Stimulated activated CD8-positive, alpha-beta memory T cell treated with anti-CD3 and anti-CD28 coated beads, Interleukin-4, amount 100 ng/mL, for 1 hour (primary cell): ENCODE results near the gene NDFIP1.
"Not testable (repeated sequence)": the region's sequence is repeated elsewhere in the genome, so short reads cannot be mapped to it uniquely, and the experiment has no call there.

Experiments used
- DNase-seq, 2 donors: peaks; one replicate each; pipeline ENCODE4 v3.0.0-alpha.2; 2020; ENCODE audit warnings: low read depth in 2 of 2, low spot score in 1 of 2

NDFIP1 gene, protein sequence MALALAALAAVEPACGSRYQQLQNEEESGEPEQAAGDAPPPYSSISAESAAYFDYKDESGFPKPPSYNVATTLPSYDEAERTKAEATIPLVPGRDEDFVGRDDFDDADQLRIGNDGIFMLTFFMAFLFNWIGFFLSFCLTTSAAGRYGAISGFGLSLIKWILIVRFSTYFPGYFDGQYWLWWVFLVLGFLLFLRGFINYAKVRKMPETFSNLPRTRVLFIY

DNA sequence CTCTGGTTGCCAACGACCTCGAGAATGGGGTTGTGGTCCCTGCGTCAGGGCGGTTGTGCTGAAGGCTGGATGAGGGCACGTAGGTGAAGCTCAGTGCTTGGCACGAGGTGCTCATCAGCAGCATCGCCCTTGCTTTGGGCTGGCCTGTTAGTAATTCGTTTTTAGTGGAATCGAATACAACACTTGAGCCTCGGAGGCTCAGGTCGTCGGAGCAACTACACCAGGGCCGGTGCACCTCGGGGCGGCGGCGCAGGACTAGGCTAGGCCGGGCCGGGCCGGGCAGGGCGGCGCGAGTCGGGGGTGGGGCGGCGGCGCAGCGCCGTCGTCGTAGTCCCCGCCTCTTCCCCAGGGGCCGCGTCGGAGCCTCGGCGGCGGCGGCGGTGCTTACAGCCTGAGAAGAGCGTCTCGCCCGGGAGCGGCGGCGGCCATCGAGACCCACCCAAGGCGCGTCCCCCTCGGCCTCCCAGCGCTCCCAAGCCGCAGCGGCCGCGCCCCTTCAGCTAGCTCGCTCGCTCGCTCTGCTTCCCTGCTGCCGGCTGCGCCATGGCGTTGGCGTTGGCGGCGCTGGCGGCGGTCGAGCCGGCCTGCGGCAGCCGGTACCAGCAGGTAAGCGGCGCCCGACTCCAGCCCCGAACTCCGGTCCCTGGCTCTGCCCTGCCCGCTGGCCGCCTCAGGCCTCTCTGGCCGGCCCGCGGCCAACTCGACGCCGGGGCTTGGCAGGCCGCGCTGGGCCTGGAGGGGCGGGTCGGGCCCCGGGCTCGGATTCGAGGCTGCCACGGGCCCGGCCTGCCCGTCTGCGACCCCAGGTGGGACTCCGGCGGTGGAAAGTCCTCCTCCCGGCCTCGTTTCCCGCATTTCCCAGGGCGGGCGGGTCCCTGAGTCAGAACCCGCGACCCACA, at the start of gene NDFIP1:
Gene NDFIP1, plus strand, starts transcription at position 348 of the 899 bp plus-strand sequence. Its CDS starts 196 bp downstream, at position 544.
- DNase-seq, result peak; percentile 60 to 72

DNA sequence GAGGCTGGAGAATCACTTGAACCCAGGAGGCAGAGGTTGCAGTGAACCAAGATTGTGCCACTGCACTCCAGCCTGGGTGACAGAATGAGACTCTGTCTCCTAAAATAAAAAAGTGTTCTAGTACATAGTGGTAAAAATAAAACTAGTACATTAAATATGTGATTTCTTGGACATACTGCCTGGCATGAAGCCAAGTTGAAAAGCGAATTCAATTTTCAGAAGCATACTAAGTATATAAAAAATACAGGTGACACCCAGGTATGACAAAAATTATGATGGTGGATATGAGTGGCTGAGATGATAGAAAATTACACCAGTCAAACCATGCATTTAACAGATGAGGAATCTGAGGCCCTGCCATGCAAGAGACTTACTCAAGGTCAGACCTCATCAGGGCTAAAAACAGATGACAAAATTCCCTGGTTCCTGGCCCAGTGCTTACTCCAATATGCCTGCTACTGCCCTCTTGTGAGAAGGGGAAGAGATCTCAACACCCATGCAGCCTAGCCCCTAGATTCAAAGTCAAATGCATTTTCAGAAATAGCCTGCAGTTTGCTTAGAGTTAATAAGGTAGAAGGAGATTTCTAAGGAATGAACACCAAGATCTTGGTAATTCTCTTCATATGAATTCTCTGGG, 49.2 kb upstream of the NDFIP1 start:
- DNase-seq, result no peak

GRCh38 chr5:142063376-142063775, 45.2 kb upstream of the NDFIP1 start:
- no peak for DNase-seq

DNA sequence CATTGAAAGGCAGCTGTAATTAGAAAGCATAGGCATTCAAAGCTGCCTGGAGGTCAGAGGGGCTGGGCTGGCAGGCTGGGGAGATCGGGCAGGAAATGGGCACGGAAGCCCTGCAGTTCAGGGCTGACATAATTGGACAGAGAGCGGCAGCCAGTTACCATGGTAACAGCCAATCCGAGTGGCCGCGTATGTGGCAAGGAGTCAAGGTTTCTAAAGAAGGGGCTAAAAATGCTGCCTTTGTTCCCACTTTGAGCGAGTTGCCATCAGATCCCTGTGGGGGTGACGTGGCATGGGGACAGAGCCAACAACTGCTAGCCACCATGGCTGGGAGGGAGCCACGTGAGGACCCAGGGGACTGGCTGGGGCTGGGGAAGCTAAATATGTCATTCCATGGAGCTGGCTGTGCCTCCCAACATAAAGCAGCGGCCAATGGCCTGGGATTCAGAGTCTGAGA, 44.7 kb upstream of the NDFIP1 start:
- no peak for DNase-seq

GRCh38 chr5:142065273-142065672, 43.3 kb upstream of the NDFIP1 start:
- DNase-seq, result no peak

- DNase-seq, result no peak
These were observed 38.8 kb upstream of the NDFIP1 start for GRCh38 chr5:142069606-142070399.

DNA sequence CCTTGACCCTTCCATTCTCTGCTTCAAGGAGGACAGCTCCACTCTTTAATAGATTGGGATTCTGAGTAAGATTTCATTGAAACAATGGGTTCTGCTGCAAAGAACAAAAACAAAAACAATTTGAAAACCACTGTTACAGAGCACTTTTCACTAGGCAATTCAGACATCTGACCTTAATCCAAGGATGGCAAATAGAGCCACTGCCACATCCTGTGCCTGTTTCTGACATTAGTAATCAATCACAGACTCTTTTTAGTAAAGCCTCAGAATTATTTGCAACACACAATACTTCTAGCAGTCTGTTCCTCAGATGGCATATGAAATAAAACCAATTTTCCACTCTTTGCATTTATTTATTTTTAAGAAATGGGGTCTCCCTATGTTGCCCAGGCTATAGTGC, 37.8 kb upstream of the NDFIP1 start:
- no peak for DNase-seq

- DNase-seq, result no peak
These were observed 36.1 kb upstream of the NDFIP1 start for GRCh38 chr5:142072488-142072887.

- DNase-seq, result no peak
These were observed 35.1 kb upstream of the NDFIP1 start for GRCh38 chr5:142073362-142073988.

- no peak for DNase-seq
These were observed 34.6 kb upstream of the NDFIP1 start for GRCh38 chr5:142074006-142074405.

GRCh38 chr5:142078221-142078620, 30.4 kb upstream of the NDFIP1 start:
- DNase-seq, result no peak

DNA sequence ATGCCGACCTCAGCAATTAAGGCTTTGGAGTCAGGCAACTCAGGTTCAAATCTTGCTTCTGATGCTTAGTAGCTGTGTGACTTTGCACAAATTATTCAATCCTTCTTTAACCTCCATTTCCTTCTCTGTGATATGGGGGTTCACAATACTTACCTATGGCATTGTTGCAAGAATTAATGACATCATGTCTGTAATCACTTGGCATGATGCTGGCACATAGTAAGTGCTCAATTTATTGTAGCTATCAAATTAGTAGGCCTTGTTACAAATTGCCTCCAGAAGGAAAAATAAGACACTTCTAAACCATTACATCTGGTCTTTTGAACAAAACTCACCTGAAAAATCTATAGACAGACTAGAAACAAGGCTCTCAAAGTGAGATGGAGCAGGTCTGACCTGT, 29.9 kb upstream of the NDFIP1 start:
- DNase-seq, result no peak

- no peak for DNase-seq
These were observed 29.3 kb upstream of the NDFIP1 start for GRCh38 chr5:142079306-142079721.

DNA sequence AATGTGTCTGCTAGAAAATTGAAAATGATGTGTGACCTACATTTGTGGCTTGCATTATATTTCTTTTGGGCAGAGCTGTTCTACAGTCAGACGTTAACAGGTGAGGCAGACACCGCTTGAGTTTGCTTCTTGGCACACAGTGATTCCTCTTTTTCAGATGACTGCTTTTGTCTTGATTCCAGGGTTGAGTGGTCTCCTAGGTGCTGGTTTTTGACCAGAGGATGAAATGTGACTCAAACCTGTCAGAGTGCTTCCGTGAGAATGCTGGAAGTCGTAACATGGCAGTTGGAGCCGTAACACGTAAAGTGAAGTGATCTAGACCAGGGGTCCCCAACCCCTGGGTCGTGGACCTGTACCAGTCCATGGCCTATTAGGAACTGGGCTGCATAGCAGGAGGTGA, 28.3 kb upstream of the NDFIP1 start:
- no peak for DNase-seq

- DNase-seq, result no peak
These were observed 26.3 kb upstream of the NDFIP1 start for GRCh38 chr5:142082182-142082781.

DNA sequence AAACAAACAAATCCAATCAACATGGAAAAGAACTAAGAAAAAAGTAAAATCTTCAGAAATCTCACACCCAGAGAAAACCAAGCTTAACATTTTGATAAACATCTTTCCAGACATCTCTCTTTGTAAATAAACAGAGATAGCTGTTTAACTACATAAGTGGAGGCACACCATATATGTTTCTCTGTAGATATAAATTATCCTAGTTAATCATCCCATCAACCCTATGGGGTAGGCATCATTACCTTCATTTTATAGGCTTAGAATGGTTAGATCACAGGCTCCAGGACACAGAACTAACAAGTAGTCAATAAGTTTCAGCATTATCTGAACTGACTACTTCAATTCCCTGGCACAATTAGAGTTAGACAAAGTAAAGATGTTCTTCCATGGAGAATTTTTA, 22.4 kb upstream of the NDFIP1 start:
- DNase-seq, result no peak

GRCh38 chr5:142086679-142087078, 21.9 kb upstream of the NDFIP1 start:
- DNase-seq, result no peak

DNA sequence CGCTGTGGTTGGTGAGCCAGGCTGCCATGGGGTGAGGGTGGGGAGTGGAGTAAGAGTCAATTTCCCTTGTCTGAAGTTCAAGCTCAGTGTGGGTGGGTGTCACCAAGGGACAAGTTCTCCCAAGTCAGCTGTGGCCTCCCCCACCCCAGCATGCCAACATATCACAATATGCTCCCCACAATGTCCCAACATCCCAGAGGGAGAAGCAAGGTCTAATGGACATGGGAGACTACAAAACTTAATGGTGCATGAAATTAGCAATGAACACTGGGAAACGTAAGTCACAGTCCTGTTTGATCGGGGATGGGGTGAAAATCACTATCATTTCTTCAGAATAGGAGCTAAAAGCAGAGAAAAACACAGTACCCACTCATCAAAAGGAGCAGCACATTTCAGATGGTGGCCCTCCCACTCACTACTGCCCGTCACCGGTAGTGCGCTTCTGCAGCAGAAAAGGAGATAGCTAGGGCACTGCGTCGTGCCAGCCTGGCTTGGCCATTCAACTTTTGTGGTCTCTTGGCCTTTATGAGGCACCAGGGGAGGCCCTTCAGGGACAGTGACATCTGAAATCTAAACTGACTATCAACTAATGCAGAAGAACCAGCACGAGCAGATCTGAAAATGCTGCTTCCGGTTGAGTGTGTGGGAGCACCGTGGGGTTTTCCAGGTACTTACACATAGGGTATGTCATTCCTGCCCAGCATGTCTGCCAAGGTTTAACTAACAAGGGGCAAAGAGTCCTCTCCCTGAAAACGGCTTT, 20.5 kb upstream of the NDFIP1 start:
- DNase-seq, result no peak

DNA sequence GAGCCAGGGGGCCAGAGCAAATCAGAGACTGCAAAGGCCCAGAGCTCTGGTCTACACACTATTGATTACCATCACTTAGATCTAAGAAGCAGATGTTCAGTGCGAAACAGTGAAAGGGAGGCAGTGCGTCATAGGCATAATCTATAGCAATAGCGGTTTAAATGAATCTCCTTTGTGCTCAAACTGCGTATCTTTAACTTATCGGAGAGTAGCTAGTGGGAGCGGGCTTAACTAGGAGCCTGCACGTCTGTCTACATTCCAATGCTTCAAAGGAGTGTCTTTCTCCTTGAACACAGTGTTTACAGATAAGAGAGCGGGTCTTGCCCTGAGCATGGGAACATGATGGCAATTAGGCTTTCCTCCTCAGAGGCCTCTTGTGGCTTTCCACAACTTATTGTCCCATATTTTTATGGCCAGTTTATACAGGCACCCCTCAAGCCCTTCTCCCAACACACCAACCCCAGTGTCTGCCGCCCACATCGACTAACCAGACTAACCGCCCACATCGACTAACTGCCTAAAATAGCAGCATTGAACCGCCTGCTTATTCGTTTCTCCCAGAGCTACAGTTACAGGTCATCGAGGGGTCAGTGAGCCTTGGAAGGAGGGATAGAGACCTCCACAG, 19.6 kb upstream of the NDFIP1 start:
- DNase-seq, result not testable (repeated sequence)
